Loucy (cell line): ENCODE measurements around the gene NUMB.

ENCODE experiments used
- H2AFZ ChIP-seq: fragments of 200-600 bp; sonication (generic); 2 replicates; pipeline ENCODE4 v1.6.0; 2016; ENCODE audit warnings: antibody characterized with exemption, mild to moderate bottlenecking, low read length, moderate library complexity
- H3F3A ChIP-seq: fragments of 200-600 bp; 2 replicates; pipeline ENCODE4 v1.6.0; 2016; ENCODE audit warnings: antibody characterized with exemption, low read depth, mild to moderate bottlenecking
- H3K27me3 ChIP-seq: fragments of 200-600 bp; sonication (generic); 2 replicates; pipeline ENCODE4 v1.6.1; 2014; ENCODE audit warnings: low read length, mild to moderate bottlenecking; ENCODE audit not compliant: insufficient read depth, poor library complexity, severe bottlenecking
- H3K36me3 ChIP-seq: fragments of 200-600 bp; sonication (generic); 2 replicates; pipeline ENCODE4 v1.6.1; 2016; ENCODE audit warnings: low read length; ENCODE audit not compliant: insufficient read depth
- H3K4me1 ChIP-seq: fragments of 200-600 bp; sonication (generic); 2 replicates; pipeline ENCODE4 v1.5.1; 2014; ENCODE audit warnings: low read length, mild to moderate bottlenecking; ENCODE audit not compliant: insufficient read depth, poor library complexity, severe bottlenecking
- H3K4me2 ChIP-seq: fragments of 200-600 bp; sonication (generic); 2 replicates; pipeline ENCODE4 v1.6.0; 2014; ENCODE audit warnings: antibody characterized with exemption, low read length, low read depth, mild to moderate bottlenecking; ENCODE audit not compliant: poor library complexity, severe bottlenecking
- H3K4me3 ChIP-seq: fragments of 200-600 bp; sonication (generic); 2 replicates; pipeline ENCODE4 v1.5.1; 2014; ENCODE audit warnings: low read length, mild to moderate bottlenecking, mixed read lengths; ENCODE audit not compliant: poor library complexity, severe bottlenecking
- H3K79me2 ChIP-seq: fragments of 200-600 bp; sonication (generic); 2 replicates; pipeline ENCODE4 v1.6.1; 2014; ENCODE audit warnings: low read length; ENCODE audit not compliant: insufficient read depth
- H3K9ac ChIP-seq: fragments of 200-600 bp; sonication (generic); 2 replicates; pipeline ENCODE4 v1.6.0; 2014; ENCODE audit warnings: mild to moderate bottlenecking, low read depth, low read length, moderate library complexity; ENCODE audit not compliant: poor library complexity, severe bottlenecking
- H3K9me2 ChIP-seq: fragments of 200-600 bp; sonication (generic); replicated peaks from 2 replicates; pipeline ENCODE4 v1.6.1; 2016; ENCODE audit warnings: low read depth, low read length, mixed read lengths
- H3K9me3 ChIP-seq: fragments of 200-600 bp; sonication (generic); 2 replicates; pipeline ENCODE4 v1.6.1; 2014; ENCODE audit warnings: mild to moderate bottlenecking, antibody characterized with exemption, low read length, low read depth; ENCODE audit not compliant: insufficient read depth
- H4K20me1 ChIP-seq: fragments of 200-600 bp; sonication (generic); 2 replicates; pipeline ENCODE4 v1.6.0; 2014; ENCODE audit warnings: antibody characterized with exemption, low read length, mild to moderate bottlenecking; ENCODE audit not compliant: insufficient read depth, poor library complexity, severe bottlenecking
- EZH2phosphoT487 ChIP-seq: fragments of 200-600 bp; IDR thresholded peaks from 2 replicates; pipeline ENCODE4 v1.6.1; 2018; ENCODE audit warnings: antibody characterized with exemption, mild to moderate bottlenecking, moderate library complexity, borderline replicate concordance
- TF ChIP-seq, protein P1 (sequence below): fragments of 200-600 bp; sonication (generic); conservative IDR thresholded peaks from 2 replicates; pipeline ENCODE4 v1.5.1; 2014; ENCODE audit warnings: mild to moderate bottlenecking, antibody characterized with exemption, low read length

The NUMB gene

DNA sequence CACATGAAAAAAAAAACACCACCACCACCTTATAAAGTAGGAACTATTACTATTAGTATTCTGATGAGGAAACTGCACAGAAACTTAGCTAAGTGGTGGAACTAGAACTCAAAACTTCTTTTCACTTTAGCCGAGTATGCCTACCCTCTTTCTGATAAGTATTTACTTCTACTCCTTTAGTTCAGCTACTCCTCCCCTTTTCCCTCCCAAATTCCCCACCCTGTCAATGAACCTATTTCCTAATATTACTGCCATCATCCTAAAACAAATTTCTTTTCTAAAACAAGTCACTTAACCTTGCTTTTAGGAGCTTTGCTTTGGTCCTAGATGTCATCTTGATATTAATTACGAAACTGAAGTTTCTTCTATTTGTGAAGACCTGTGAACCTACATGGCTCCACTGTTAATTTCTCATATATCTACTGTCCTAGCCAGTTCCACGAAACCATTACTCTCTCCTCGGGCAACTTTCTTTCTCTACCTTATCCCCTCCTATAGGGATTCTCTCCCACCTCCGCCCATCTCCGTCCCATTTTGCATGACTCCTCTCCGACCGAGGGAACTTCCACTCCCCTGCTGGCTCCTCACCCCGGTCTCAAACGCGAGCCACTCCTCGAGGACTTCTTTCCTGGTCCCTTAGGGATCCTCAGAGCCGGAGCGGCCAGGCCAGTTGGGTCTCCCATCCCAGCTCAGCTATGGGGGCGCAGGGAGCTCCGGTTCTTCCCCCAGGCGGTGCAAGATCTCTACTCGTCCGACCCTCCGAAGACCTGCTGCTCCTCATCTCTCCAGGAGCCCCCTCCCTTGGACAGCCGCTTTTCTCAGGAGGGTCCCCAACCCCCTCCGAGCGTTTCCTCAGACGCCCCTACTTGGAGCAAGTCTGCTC is 1.1 kb downstream of the NUMB start:
- TF ChIP-seq EZH2phosphoT487 = no peak
- TF ChIP-seq, protein P1, sequence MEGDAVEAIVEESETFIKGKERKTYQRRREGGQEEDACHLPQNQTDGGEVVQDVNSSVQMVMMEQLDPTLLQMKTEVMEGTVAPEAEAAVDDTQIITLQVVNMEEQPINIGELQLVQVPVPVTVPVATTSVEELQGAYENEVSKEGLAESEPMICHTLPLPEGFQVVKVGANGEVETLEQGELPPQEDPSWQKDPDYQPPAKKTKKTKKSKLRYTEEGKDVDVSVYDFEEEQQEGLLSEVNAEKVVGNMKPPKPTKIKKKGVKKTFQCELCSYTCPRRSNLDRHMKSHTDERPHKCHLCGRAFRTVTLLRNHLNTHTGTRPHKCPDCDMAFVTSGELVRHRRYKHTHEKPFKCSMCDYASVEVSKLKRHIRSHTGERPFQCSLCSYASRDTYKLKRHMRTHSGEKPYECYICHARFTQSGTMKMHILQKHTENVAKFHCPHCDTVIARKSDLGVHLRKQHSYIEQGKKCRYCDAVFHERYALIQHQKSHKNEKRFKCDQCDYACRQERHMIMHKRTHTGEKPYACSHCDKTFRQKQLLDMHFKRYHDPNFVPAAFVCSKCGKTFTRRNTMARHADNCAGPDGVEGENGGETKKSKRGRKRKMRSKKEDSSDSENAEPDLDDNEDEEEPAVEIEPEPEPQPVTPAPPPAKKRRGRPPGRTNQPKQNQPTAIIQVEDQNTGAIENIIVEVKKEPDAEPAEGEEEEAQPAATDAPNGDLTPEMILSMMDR = no peak
- H3F3A ChIP-seq = no peaks in the 10 kb centered on the region
- H3K4me1 ChIP-seq = peaks cover 48% of the 10 kb centered on the region
- no peaks in the 10 kb centered on the region for H3K9me3 ChIP-seq
- peaks cover 48% of the 10 kb centered on the region for H3K79me2 ChIP-seq
- no peaks in the 10 kb centered on the region for H3K36me3 ChIP-seq
- H3K9ac ChIP-seq = peak overlapping the region; percentile 90
- H3K27me3 ChIP-seq = no peaks in the 10 kb centered on the region
- H3K4me3 ChIP-seq = peak overlapping the region; percentile 98
- peaks cover 40% of the 10 kb centered on the region for H4K20me1 ChIP-seq
- peak overlapping the region; percentile 85 for H2AFZ ChIP-seq
- H3K4me2 ChIP-seq = peak overlapping the region; percentile 95
- H3K9me2 ChIP-seq = no peaks in the 10 kb centered on the region

DNA sequence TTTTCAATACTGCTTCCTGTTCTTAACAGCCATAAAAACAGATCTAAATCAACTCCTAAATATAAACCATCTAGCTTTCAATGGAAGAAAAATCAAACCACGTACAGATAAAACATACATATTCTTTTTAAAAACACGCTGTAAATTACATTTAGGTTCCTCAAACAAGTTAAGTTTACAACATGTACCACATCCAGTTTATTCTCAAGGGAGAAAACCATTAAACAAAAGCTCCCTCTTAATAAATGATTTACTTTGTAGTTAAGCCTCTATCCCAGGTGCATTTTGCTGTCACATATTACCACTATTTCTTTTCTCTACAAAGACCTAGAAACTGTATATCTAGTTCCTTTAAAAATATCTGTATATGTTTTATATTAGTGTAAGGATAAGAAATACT is 3.1 kb downstream of the NUMB start:
- TF ChIP-seq, protein P1 = no peak
- TF ChIP-seq EZH2phosphoT487 = no peak
- H3K27me3 ChIP-seq = no peaks in the 10 kb centered on the region
- peaks cover 43% of the 10 kb centered on the region for H4K20me1 ChIP-seq
- peak overlapping the region; percentile 98 for H3K4me3 ChIP-seq
- H3K4me1 ChIP-seq = peaks cover 43% of the 10 kb centered on the region
- no peaks in the 10 kb centered on the region for H3K36me3 ChIP-seq
- no peaks in the 10 kb centered on the region for H3K9me2 ChIP-seq
- H3F3A ChIP-seq = no peaks in the 10 kb centered on the region
- H2AFZ ChIP-seq = no peak overlapping the region
- H3K9ac ChIP-seq = peak overlapping the region; percentile 45
- peaks cover 62% of the 10 kb centered on the region for H3K79me2 ChIP-seq
- H3K9me3 ChIP-seq = no peaks in the 10 kb centered on the region
- H3K4me2 ChIP-seq = peak overlapping the region; percentile 95

DNA sequence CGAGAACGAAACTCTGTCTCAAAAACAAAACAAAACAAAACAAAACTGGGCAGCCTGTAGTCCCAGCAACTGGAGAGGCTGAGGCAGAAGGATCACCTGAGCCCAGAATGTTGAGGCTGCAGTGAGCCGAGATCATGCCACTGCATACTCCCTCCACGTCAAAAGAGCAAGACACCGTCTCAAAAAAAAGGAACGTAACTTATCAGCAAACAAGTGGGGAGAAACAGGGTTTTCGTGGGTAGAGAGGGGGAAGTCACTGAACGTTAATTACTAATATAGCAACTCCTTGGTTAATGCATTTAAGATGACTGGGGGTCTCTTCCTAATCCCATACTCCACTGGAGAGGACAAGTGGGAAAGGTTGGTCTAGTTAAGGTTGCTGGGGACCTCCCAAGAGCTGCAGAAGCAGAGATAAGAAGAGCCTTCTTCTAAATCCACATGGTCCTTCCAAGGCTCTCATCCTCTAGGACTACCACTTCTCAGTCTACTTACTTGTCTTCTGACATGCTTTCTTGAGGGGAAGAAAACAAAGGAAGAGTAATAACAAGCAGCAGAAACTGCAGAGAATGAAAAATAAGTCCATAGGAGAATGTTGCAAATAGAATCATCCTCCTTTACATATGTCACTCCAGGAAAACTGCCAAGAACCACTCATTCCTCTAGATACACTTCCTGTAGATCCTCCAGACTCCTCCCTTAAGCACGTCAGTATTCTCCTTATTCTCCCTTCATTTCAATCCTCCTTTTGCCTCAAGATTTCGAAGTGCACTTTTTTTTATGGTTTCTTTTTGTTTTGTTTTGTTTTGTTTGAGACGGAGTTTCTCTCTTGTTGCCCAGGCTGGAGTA is 5.8 kb downstream of the NUMB start:
- Histone ChIP-seq H3K27me3 (no peaks in the 10 kb centered on the region), H3K79me2 (peaks cover 71% of the 10 kb centered on the region), H3K4me2 (peak overlapping the region; percentile 9), H3K4me1 (peaks cover 42% of the 10 kb centered on the region), H4K20me1 (peaks cover 40% of the 10 kb centered on the region), H2AFZ (no peak overlapping the region), H3F3A (no peaks in the 10 kb centered on the region), H3K9me2 (no peaks in the 10 kb centered on the region), H3K4me3 (no peak overlapping the region), H3K36me3 (no peaks in the 10 kb centered on the region), H3K9me3 (no peaks in the 10 kb centered on the region), H3K9ac (no peak overlapping the region)
- TF ChIP-seq EZH2phosphoT487 = no peak
- TF ChIP-seq, protein P1 = no peak
